PFSK-1 (cell line): ENCODE data around the gene IZUMO1.

ENCODE experiments used
- FOXP2 ChIP-seq: optimal IDR thresholded peaks from 2 replicates; pipeline ENCODE3; 2011; ENCODE audit warnings: borderline replicate concordance, control low read depth, inconsistent platforms; ENCODE audit not compliant: insufficient read depth; ENCODE audit errors: extremely low read length, extremely low read depth
- POLR2AphosphoS5 ChIP-seq: IDR thresholded peaks from 2 replicates; pipeline ENCODE4 v1.6.1; 2012; ENCODE audit warnings: low read depth, mild to moderate bottlenecking, control low read depth, low read length, moderate library complexity
- REST ChIP-seq, 2 experiments: IDR thresholded peaks; 2 replicates each; pipeline versions ENCODE4 v1.6.1 to v1.8.0; 2011 to 2012; ENCODE audit warnings: low read depth in 2 of 2, low read length in 2 of 2, control low read depth in 1 of 2, inconsistent platforms in 1 of 2, mild to moderate bottlenecking in 1 of 2, moderate library complexity in 1 of 2; ENCODE audit not compliant: insufficient read depth in 1 of 2
- SIN3A ChIP-seq: IDR thresholded peaks from 2 replicates; pipeline ENCODE4 v1.6.1; 2012; ENCODE audit warnings: mild to moderate bottlenecking, low read length, moderate library complexity, borderline replicate concordance; ENCODE audit not compliant: insufficient read depth
- TAF1 ChIP-seq: IDR thresholded peaks from 2 replicates; pipeline ENCODE4 v1.6.1; 2012; ENCODE audit warnings: low read length, control low read depth, borderline replicate concordance; ENCODE audit not compliant: insufficient read depth

IZUMO1 gene

GRCh38 chr19:48780631-48781391, 34.1 kb upstream of the IZUMO1 start:
- no peak for TF ChIP-seq SIN3A
- TF ChIP-seq POLR2AphosphoS5, result 0 out of 2 replicates have a peak, but pooled peaks have one; percentile 22

- TF ChIP-seq FOXP2 (no peak), POLR2AphosphoS5 (no peak)
These were observed 32.9 kb upstream of the IZUMO1 start for GRCh38 chr19:48779636-48780035.

- TF ChIP-seq POLR2AphosphoS5 (no peak), TAF1 (no peak), REST (IDR thresholded peaks at IDR 0.05; ENCODE audit: insufficient read depth in 1 of 2, low read depth in 2 of 2, low read length in 2 of 2) (no peak), SIN3A (no peak), FOXP2 (no peak)
These were observed 31.0 kb upstream of the IZUMO1 start for GRCh38 chr19:48777720-48778119.

GRCh38 chr19:48777139-48777538, 30.4 kb upstream of the IZUMO1 start:
- TF ChIP-seq SIN3A (no peak), FOXP2 (no peak), TAF1 (no peak), POLR2AphosphoS5 (no peak), REST (IDR thresholded peaks at IDR 0.05; ENCODE audit: insufficient read depth in 1 of 2, low read depth in 2 of 2, low read length in 2 of 2) (no peak)

GRCh38 chr19:48772503-48772953, 25.8 kb upstream of the IZUMO1 start:
- TF ChIP-seq REST (IDR thresholded peaks at IDR 0.05; ENCODE audit: insufficient read depth in 1 of 2, low read depth in 2 of 2, low read length in 2 of 2) (no peak), POLR2AphosphoS5 (no peak), SIN3A (no peak), FOXP2 (no peak), TAF1 (no peak)

GRCh38 chr19:48770734-48771472, 24.2 kb upstream of the IZUMO1 start:
- TF ChIP-seq FOXP2, result no peak
- TF ChIP-seq TAF1, result no peak
- TF ChIP-seq POLR2AphosphoS5, result no peak
- no peak for TF ChIP-seq SIN3A
- no peak for TF ChIP-seq REST (IDR thresholded peaks at IDR 0.05; ENCODE audit: insufficient read depth in 1 of 2, low read depth in 2 of 2, low read length in 2 of 2)
